OCI-LY1 (cell line): ENCODE data around the gene SLFN13.

Experiments
- H2AFZ ChIP-seq: fragments of 200-600 bp; sonication (generic), shearing (Covaris generic); 2 replicates; pipeline ENCODE4 v1.6.0; 2014; ENCODE audit warnings: antibody characterized with exemption, mild to moderate bottlenecking, low read length
- H3F3A ChIP-seq: fragments of 200-600 bp; sonication (generic), shearing (Covaris generic); 2 replicates; pipeline ENCODE4 v1.6.0; 2014; ENCODE audit warnings: mild to moderate bottlenecking, antibody characterized with exemption, low read length, moderate library complexity; ENCODE audit not compliant: insufficient read depth
- H3K27ac ChIP-seq: fragments of 200-600 bp; sonication (generic); 2 replicates; pipeline ENCODE4 v1.5.1; 2014; ENCODE audit warnings: low read length, mixed run types, mild to moderate bottlenecking, low read depth; ENCODE audit not compliant: poor library complexity, severe bottlenecking
- H3K27me3 ChIP-seq: fragments of 200-600 bp; sonication (generic); 2 replicates; pipeline ENCODE4 v1.6.0; 2014; ENCODE audit warnings: antibody characterized with exemption, mild to moderate bottlenecking, low read length, moderate library complexity; ENCODE audit not compliant: insufficient read depth
- H3K36me3 ChIP-seq: fragments of 200-600 bp; sonication (generic); 2 replicates; pipeline ENCODE4 v1.6.1; 2014; ENCODE audit warnings: mild to moderate bottlenecking, antibody characterized with exemption, low read length, moderate library complexity, mixed read lengths; ENCODE audit not compliant: insufficient read depth
- H3K4me1 ChIP-seq: fragments of 200-600 bp; sonication (generic); 2 replicates; pipeline ENCODE4 v1.5.1; 2014; ENCODE audit warnings: mild to moderate bottlenecking, low read length, moderate library complexity; ENCODE audit not compliant: insufficient read depth, severe bottlenecking
- H3K4me2 ChIP-seq: fragments of 200-600 bp; sonication (generic), shearing (Covaris generic); 2 replicates; pipeline ENCODE4 v1.6.1; 2014; ENCODE audit warnings: low read length
- H3K4me3 ChIP-seq: fragments of 200-600 bp; sonication (generic); 2 replicates; pipeline ENCODE4 v1.5.1; 2014; ENCODE audit warnings: low read length, low read depth, mild to moderate bottlenecking, mixed read lengths; ENCODE audit not compliant: poor library complexity, severe bottlenecking
- H3K79me2 ChIP-seq: fragments of 200-600 bp; shearing (Covaris generic); 2 replicates; pipeline ENCODE4 v1.6.1; 2016; ENCODE audit warnings: mixed run types, low read length, mixed read lengths; ENCODE audit not compliant: insufficient read depth
- H3K9ac ChIP-seq: fragments of 200-600 bp; sonication (generic), shearing (Covaris generic); 2 replicates; pipeline ENCODE4 v1.6.1; 2014; ENCODE audit warnings: mild to moderate bottlenecking, low read length, mixed read lengths
- H3K9me2 ChIP-seq: fragments of 200-600 bp; sonication (generic), shearing (Covaris generic); 2 replicates; pipeline ENCODE4 v1.6.1; 2014; ENCODE audit warnings: low read depth, mild to moderate bottlenecking, low read length, mixed read lengths
- H3K9me3 ChIP-seq: fragments of 200-600 bp; shearing (Covaris generic); 2 replicates; pipeline ENCODE4 v1.6.1; 2014; ENCODE audit warnings: low read length, mixed read lengths
- H4K20me1 ChIP-seq: fragments of 200-600 bp; sonication (generic), shearing (Covaris generic); 2 replicates; pipeline ENCODE4 v1.6.0; 2016; ENCODE audit warnings: mild to moderate bottlenecking, low read length; ENCODE audit not compliant: insufficient read depth
- EZH2 ChIP-seq: fragments of 200-600 bp; sonication (generic), shearing (Covaris generic); IDR thresholded peaks from 2 replicates; pipeline ENCODE4 v1.8.0; 2017; ENCODE audit warnings: borderline replicate concordance, mixed run types, mild to moderate bottlenecking, antibody characterized with exemption, low read length, moderate library complexity, mixed read lengths
- TF ChIP-seq, protein P1 (sequence below): fragments of 200-600 bp; sonication (generic), shearing (Covaris generic); IDR thresholded peaks from 2 replicates; pipeline ENCODE4 v1.5.1; 2017; ENCODE audit warnings: mild to moderate bottlenecking, antibody characterized with exemption, low read length, moderate library complexity, mixed read lengths

Gene SLFN13

GRCh38 chr17:35448214-35448898 lies at the start of gene SLFN13:
TSS of gene SLFN13 (minus strand) at chr17:35448766. CDS start at chr17:35445680, 3,086 bp downstream.
- TF ChIP-seq, protein P1, sequence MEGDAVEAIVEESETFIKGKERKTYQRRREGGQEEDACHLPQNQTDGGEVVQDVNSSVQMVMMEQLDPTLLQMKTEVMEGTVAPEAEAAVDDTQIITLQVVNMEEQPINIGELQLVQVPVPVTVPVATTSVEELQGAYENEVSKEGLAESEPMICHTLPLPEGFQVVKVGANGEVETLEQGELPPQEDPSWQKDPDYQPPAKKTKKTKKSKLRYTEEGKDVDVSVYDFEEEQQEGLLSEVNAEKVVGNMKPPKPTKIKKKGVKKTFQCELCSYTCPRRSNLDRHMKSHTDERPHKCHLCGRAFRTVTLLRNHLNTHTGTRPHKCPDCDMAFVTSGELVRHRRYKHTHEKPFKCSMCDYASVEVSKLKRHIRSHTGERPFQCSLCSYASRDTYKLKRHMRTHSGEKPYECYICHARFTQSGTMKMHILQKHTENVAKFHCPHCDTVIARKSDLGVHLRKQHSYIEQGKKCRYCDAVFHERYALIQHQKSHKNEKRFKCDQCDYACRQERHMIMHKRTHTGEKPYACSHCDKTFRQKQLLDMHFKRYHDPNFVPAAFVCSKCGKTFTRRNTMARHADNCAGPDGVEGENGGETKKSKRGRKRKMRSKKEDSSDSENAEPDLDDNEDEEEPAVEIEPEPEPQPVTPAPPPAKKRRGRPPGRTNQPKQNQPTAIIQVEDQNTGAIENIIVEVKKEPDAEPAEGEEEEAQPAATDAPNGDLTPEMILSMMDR = no peak
- no peak for TF ChIP-seq EZH2
- no peaks in the 10 kb centered on the region for H3F3A ChIP-seq
- no peaks in the 10 kb centered on the region for H3K79me2 ChIP-seq
- H3K4me2 ChIP-seq = peak within 1 kb of the TSS; percentile 70
- no peaks in the 10 kb centered on the region for H3K36me3 ChIP-seq
- H3K4me1 ChIP-seq = peaks cover 16% of the 10 kb centered on the region
- H3K9me2 ChIP-seq = no peaks in the 10 kb centered on the region
- H4K20me1 ChIP-seq = no peaks in the 10 kb centered on the region
- peaks cover 10% of the 10 kb centered on the region; the same call in 1 of the 2 replicates for H3K27me3 ChIP-seq
- H3K9me3 ChIP-seq = no peaks in the 10 kb centered on the region
- peak within 1 kb of the TSS; percentile 55 for H3K9ac ChIP-seq
- peak within 1 kb of the TSS; percentile 58 for H3K4me3 ChIP-seq
- peak within 1 kb of the TSS; percentile 30; the same call in 1 of the 2 replicates for H2AFZ ChIP-seq
- H3K27ac ChIP-seq = no peak within 1 kb of the TSS

DNA sequence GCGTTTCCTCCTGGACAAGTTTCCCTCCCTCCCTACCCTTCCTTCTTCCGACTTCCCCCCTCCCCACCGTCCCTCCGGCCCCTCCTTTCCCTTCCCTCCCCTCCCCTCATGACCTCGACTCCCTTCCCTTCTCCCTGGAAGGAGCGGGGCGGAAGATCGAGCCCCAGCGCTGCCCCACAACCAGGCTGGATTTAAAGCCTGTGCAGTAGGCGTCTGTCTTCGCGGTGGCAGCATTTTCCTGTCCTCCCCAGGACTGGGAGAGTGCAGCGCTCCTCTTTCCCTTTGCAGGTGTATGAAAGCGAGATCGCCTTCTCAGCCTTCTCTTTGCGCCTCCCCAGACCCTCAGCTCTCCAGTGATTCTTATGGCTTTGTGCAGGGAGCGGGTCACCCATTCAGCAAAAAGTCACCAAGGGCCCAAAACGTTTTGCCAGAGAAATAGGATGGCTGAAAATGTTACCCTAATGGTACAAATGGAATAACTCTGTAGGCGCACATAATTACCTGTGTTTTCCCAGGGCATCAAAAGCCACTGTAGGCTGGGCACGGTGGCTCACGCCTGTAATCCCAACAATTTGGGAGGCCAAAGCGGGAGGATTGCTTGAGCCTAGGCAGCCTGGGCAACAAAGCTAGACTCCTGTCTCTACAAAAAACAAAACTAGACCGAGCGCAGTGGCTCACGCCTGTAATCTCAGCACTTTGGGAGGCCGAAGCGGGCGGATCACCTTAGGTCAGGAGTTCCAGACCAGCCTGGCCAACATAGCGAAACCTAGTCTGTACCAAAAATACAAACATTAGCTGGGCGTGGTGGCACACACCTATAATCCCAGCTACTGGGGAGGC lies 48.1 kb upstream of the SLFN13 start:
- no peak overlapping the region for H3K4me3 ChIP-seq
- H3K27ac ChIP-seq = no peak overlapping the region
- no peaks in the 10 kb centered on the region for H3K79me2 ChIP-seq
- no peaks in the 10 kb centered on the region for H3F3A ChIP-seq
- H3K4me2 ChIP-seq = no peak overlapping the region
- no peak overlapping the region for H3K9ac ChIP-seq
- TF ChIP-seq EZH2 = no peak
- TF ChIP-seq, protein P1 = no peak
- no peak overlapping the region for H2AFZ ChIP-seq
- H4K20me1 ChIP-seq = no peaks in the 10 kb centered on the region
- no peaks in the 10 kb centered on the region for H3K9me3 ChIP-seq
- no peaks in the 10 kb centered on the region for H3K27me3 ChIP-seq
- H3K36me3 ChIP-seq = no peaks in the 10 kb centered on the region
- no peaks in the 10 kb centered on the region for H3K4me1 ChIP-seq
- no peaks in the 10 kb centered on the region for H3K9me2 ChIP-seq

- Histone ChIP-seq H3K4me3 (no peak overlapping the region), H3F3A (no peaks in the 10 kb centered on the region), H3K27me3 (0 out of 2 replicates have a peak, but pooled peaks cover 1% of the 10 kb centered on the region), H3K9me2 (no peaks in the 10 kb centered on the region), H3K36me3 (no peaks in the 10 kb centered on the region), H2AFZ (no peak overlapping the region), H3K9me3 (no peaks in the 10 kb centered on the region), H3K4me2 (no peak overlapping the region), H3K27ac (no peak overlapping the region), H4K20me1 (no peaks in the 10 kb centered on the region), H3K9ac (no peak overlapping the region), H3K79me2 (no peaks in the 10 kb centered on the region), H3K4me1 (no peaks in the 10 kb centered on the region)
- TF ChIP-seq, protein P1 = no peak
- no peak for TF ChIP-seq EZH2
Measured at GRCh38 chr17:35493040-35493439, 44.5 kb upstream of the SLFN13 start.
